ENCODE data around the gene STK35.

STK35 gene

GRCh38 chr20:2104236-2104635, 2.6 kb downstream of the STK35 start:
- no peak for DNase-seq (ENCODE audit: low read depth, low spot score)

DNA sequence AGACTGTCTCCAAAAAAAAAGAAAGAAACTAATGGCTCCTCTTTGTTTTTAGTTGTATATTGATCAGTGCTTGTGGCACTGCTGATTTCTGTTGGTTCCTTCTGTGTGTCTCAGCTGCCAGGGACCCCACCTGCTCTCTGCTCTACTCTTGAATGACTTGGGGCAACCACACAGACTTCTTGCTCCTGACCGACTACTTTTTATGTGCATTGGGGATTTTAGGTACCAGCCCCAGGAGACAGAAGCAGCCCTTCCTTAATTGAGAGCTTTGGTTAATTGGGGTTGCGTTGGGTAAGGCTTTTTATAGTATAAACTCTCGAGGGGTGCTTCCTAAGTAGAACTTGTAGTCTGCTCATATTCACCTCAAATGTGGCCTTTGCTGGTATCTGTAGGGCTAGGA, 6.9 kb downstream of the STK35 start:
- DNase-seq (ENCODE audit: low read depth, low spot score) = no peak

DNA sequence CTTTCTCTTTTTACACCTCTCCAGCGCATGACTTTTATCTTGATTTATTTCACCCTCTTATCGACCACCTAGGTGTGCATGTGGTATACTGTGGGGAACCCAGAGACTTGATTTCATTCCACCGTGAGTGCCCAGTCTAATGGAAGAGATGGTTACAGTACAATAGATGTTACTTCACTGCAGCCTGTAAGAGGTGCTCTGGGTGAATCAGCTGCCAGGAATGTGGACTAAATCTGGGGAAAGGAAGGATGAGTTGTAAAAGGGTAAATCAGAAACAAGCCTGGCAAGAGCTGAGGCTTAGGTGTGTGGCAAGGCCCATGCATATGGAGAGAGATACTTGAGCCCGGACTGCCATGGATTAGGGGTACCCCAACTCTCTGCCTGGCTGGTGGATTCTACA, 7.4 kb downstream of the STK35 start:
- no peak for DNase-seq (ENCODE audit: low read depth, low spot score)

DNA sequence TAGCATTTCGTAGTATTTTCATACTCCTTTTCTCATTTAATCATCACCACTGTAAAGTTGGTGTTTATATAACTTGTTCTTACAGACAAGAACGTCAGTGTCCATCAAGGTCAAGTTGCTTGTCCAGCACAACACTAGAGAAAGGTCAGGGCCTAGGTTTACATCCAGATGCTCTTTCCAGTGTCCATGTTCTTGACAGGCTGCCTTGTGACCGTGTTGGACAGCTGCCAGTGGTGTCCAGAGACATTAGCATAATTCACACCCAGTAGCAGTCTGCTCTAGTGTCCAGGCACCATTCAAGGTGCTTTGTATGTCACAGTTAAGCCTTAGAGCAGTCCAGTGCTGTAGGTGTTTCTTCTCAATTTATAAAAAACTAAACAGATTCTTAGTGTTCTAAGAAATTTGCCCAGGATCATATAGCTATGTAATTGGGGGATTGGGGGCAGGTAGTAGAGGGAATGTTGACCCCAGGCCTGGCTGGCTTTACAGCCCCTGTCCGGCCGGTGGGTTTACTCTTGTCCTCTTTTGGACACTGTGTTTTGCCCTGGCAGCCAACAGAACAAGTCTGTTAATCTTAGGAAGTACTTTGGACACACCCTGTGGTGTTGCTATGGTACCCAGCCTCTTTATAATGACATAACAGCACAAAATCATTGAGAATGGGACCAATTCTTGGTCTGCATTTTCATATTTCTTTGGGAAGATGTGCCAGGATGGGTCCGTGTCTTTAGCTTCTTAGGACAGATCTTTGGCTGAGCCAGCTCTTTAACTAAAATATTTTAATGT, 8.0 kb downstream of the STK35 start:
- DNase-seq (ENCODE audit: low read depth, low spot score) = no peak

DNA sequence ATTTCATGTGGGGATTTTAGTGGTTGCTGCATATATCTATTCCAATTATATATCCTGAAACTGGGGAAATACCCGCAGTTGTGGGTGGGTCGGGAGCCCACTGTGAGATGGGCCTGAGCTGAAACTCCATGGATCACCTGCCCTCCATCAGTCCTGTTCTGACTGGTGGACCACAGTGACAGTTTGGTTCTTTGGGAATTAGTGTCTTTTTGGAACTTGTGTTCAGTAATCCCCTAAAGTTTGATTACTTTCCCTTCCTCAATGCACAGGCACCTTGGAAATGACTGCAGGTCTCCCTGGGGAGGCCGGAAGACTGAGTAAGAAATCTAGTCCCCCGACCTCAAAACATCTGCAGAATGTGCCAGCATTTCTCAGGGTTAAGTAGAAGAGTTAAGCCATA, 11.3 kb downstream of the STK35 start:
- DNase-seq (ENCODE audit: low read depth, low spot score) = no peak

DNA sequence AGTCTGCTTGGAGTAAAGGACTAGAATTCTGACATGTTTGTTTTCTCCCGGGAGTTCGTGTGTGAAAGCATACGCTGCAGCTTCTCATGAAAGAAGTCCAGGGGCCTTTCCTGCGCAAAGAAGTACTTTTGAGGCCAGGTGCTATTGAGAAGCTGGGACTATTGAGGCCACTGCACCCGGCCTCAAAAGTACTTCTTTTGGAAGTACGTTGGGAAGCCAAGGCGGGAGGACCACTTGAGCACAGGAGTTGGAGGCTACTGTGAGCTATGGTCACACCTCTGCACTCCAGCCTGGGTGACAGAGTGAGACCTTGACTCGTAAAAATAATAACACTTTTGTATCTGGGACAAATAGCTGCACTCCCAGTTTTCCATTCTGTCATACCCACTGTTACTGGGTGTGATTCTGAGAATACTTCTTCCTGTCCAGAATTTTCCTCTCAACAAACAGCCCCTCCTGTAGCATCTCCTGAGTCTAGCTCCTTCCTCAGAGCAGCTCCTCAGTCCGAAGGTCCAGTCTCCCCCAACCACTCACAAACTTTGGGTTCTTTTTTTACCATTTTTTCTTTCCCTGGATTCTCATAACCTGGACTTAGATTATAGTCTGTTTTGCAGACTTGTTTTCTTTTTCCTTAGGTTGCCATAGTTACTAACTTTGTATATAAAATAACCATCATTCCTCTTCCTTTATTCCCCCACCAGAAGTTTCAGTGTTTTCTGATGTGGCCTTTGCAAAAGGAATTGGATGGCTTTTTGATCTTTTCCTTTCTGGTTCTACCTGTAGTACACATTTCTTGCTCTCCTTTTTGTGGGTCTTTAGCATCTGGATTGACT, 12.7 kb downstream of the STK35 start:
- DNase-seq (ENCODE audit: low read depth, low spot score) = no peak

DNA sequence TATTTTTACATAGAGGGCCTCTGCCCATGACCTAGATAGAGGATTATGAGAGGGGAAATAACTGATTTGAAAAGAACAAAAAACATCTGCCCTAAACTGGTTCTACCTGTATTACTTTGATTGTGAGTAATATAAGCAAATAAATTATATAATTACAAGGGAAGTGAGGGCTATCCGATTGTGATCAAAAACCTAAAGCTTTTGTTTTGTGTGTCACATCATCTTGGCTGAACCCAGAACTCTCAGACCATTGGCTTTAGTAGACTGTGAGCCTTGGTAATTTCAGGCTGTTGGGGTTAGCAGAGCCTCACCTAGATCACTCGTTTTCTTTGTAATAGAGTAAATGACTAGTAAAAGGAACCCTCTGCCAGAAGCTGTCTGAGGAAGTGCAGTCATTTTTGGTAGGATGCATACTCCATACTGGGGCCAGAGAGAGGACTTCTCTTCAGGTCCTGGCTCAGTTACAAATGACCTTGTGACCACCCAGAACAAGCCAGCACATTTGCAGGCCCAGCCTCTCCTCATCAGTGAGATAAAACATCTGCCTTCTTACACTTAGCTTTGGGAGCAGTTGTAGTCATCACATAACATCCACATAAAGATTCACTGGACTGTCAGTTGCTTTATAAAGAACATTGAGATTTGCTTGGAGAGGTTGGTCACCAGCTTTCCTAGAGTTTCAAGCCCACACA, 13.5 kb downstream of the STK35 start:
- DNase-seq (ENCODE audit: low read depth, low spot score) = no peak

GRCh38 chr20:2116170-2116940, 14.7 kb downstream of the STK35 start:
- no peak for DNase-seq (ENCODE audit: low read depth, low spot score)

DNA sequence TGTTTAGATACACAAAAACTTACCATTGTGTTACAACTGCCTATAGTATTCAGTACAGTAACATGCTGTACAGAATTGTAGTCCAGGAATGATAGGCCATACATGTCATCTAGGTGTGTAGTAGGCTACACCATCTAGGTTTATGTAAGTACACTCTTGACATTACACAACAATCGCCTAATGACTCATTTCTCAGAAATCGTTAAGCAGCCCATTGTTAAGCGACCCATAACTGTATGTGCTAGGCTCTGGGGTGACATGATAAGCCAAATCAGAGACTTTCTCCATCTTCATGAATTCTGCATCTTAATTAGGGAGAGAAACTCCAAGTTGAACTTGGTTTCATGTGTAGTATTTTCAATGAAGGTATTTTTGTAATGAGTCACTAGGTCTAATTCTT, 17.2 kb downstream of the STK35 start:
- DNase-seq (ENCODE audit: low read depth, low spot score) = no peak

GRCh38 chr20:2122936-2123335, 21.3 kb downstream of the STK35 start:
- no peak for DNase-seq (ENCODE audit: low read depth, low spot score)

DNA sequence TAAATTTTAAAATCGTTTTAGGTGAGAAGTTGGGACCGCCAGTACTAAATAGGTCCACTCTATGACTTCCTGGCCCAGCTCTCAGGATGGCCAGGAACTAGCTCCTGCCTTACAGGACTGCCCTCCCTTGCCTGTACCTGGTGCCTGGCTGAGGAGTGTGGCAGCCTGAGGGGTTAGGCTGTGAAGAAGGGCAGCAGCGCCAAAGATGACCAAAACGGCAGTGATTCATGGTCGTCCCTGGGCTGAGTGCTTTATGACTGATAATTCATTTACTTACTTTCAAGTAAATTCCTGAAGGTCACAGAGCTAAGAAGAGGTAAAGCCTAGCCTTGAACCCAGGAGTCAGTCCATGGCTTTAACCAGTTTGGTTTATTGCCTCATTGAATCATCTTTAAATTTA, 22.1 kb downstream of the STK35 start:
- DNase-seq (ENCODE audit: low read depth, low spot score) = no peak

DNA sequence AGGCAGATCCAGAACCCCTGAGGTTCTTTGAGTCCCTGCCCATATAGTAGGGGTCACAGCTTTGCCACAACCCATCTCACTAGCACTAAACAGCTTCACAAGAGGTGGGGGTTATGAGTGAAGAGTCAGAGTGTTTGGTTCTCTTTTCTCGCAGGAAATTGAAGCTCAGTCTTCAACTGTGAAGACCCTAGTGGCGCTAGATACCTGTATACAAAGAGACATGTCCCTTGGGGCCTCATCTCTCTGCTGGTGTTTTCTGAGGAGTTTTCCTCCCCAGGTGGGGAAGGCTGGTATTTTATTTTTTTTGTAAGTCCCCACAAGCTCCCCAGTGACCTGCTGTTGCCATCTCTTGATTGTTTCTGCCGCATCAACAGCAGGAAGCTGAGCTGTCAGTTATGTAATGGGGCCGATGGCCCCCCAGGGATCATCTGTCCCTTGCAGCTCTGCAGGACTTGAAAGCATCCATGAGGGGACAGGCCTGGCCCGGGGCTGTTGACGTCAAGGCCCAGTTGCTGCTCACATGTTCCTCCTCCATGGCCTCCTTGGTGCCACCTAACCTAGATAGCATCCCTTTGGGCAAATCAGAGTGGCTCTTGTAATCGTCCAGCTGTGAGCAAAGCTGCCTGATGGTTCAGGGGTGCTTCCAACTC, 23.1 kb downstream of the STK35 start:
- no peak for DNase-seq (ENCODE audit: low read depth, low spot score)

- DNase-seq (ENCODE audit: low read depth, low spot score) = no peak
Observed at GRCh38 chr20:2125474-2126112, 24.0 kb downstream of the STK35 start.

- DNase-seq (ENCODE audit: low read depth, low spot score) = no peak
Observed at GRCh38 chr20:2127238-2127637, 25.6 kb downstream of the STK35 start.

GRCh38 chr20:2128542-2128941, 26.9 kb downstream of the STK35 start:
- no peak for DNase-seq (ENCODE audit: low read depth, low spot score)

DNA sequence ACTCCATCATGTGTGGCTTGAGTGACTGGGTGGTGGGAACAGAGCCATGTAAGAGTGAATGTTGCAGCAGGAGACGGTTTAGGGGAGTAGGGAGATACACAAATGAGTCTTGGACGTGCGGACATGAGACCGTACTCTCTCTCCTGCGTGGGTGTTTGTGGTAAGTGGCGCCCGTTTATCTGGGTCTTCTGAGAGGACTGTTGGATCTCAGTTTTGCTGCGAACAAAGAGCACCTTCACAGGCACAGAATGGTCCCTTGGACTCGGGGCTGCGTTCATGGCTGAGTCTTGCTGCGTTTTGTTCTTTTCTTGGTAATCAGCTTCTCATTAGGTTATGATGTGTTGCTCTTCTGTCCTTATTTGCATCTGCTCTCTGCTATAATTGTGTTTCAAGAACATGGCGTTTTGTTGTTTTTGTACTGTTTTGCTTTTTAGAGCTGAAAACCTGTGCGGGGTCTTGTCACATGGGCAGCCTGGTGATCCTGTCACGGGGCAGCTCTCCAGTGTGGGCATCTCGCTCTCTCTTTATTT, 28.5 kb downstream of the STK35 start:
- no peak for DNase-seq (ENCODE audit: low read depth, low spot score)

- DNase-seq (ENCODE audit: low read depth, low spot score) = no peak
Observed at GRCh38 chr20:2130683-2131082, 29.1 kb downstream of the STK35 start.

DNA sequence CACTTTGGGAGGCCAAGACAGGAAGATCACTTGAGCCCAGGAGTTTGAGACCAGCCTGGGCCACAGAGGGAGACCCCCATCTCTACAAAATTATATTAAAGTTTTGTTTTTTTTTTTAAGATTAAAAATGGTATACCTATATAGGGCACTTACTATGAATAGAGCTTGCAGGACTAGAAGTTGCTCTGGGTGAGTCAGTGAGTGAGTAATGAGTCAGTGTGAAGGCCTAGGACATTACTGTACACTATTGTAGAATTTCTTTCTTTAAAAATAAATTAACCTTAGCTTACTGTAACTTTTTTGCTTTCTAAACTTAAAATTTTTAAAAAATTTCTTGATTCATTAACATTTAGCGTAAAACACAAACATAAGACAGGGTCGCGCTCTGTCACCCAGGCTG, 29.7 kb downstream of the STK35 start:
- DNase-seq (ENCODE audit: low read depth, low spot score) = no peak

DNA sequence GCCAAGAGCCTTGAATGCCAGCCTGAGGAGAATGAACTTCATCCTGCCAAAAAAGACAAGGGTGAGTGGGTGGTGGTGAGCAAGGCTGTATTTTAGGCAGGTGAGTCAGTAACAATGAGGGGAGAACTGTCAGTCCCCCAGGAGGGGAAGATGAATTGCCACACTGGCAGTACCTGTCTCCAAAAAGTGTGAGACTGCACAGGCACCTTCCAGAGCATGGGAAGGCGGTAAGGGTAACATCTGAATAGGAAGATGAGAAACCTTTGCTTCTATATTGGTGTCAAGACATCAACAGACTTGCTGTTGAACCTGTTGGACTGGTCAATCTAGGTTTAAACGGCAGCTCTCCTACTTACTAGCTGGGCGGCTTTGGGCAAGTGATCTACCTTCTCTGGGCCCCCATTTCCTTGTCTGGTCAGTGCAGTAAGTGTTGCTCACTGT, 30.9 kb downstream of the STK35 start:
- DNase-seq (ENCODE audit: low read depth, low spot score) = no peak
